ENCODE measurements around the gene ZNF341.

DNA sequence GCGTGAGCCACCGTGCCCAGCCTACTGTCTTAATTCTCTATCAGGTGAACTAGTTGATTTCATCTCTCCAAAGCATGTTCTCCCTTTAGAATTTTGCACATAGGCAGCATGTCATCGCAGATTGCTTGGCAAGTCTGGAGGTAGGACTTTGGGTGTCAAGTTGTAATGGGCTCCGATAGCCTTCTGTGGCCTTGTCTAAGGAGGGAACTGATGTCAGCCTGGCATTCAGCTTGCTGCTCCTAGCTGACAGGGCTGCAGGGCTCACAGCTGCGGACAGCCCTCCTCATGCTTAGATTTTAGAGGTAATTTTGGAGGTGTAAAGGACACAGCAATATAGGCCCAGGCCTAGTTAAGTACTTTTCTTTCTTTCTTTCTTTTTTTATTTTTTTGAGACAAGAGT, 90.6 kb downstream of the ZNF341 start:
- no peak for TF ChIP-seq POLR2AphosphoS5 (IDR thresholded peaks at IDR 0.05)
- TF ChIP-seq, protein P1, sequence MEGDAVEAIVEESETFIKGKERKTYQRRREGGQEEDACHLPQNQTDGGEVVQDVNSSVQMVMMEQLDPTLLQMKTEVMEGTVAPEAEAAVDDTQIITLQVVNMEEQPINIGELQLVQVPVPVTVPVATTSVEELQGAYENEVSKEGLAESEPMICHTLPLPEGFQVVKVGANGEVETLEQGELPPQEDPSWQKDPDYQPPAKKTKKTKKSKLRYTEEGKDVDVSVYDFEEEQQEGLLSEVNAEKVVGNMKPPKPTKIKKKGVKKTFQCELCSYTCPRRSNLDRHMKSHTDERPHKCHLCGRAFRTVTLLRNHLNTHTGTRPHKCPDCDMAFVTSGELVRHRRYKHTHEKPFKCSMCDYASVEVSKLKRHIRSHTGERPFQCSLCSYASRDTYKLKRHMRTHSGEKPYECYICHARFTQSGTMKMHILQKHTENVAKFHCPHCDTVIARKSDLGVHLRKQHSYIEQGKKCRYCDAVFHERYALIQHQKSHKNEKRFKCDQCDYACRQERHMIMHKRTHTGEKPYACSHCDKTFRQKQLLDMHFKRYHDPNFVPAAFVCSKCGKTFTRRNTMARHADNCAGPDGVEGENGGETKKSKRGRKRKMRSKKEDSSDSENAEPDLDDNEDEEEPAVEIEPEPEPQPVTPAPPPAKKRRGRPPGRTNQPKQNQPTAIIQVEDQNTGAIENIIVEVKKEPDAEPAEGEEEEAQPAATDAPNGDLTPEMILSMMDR (IDR thresholded peaks at IDR 0.05): no peak
